Endodermal cell (in vitro differentiated cells): ENCODE measurements around the gene HCFC1. TPM values are rescaled to one million over a fixed set of nuclear protein-coding genes. Genes with fewer than 3 reads are reported as not detected.

Experiments used
- DNase-seq: peaks from one replicate; pipeline ENCODE4 v3.0.0-alpha.2; 2017
- H3K27ac ChIP-seq: 2 replicates; pipeline ENCODE4 v1.5.1; 2013; ENCODE audit warnings: mild to moderate bottlenecking, low read depth, low read length, moderate library complexity
- H3K27me3 ChIP-seq: 2 replicates; pipeline ENCODE4 v1.6.1; 2013; ENCODE audit warnings: mild to moderate bottlenecking, low read length, moderate library complexity; ENCODE audit not compliant: insufficient read depth, control insufficient read depth, poor library complexity, severe bottlenecking
- H3K36me3 ChIP-seq: 2 replicates; pipeline ENCODE4 v1.7.0; 2013; ENCODE audit warnings: mild to moderate bottlenecking, low read length, moderate library complexity; ENCODE audit not compliant: control insufficient read depth, insufficient read depth
- H3K4me1 ChIP-seq: one replicate; pipeline ENCODE4 v1.7.0; 2013; ENCODE audit warnings: low read length; ENCODE audit not compliant: control insufficient read depth, insufficient read depth
- H3K4me3 ChIP-seq: 2 replicates; pipeline ENCODE4 v1.5.1; 2013; ENCODE audit warnings: mild to moderate bottlenecking, low read length, moderate library complexity
- H3K9ac ChIP-seq: 2 replicates; pipeline ENCODE4 v1.6.1; 2013; ENCODE audit warnings: mild to moderate bottlenecking, low read length, moderate library complexity; ENCODE audit not compliant: poor library complexity, severe bottlenecking; ENCODE audit errors: extremely low read depth
- H3K9me3 ChIP-seq: 2 replicates; pipeline ENCODE4 v1.6.1; 2013; ENCODE audit warnings: mild to moderate bottlenecking, low read length, moderate library complexity; ENCODE audit not compliant: control insufficient read depth
- H3K27ac Mint-ChIP-seq: 2 replicates; pipeline ENCODE4 v1.8.0; 2020; ENCODE audit warnings: mixed read lengths
- H3K27me3 Mint-ChIP-seq: 2 replicates; pipeline ENCODE4 v1.8.0; 2021; ENCODE audit warnings: mild to moderate bottlenecking, mixed read lengths; ENCODE audit not compliant: insufficient read depth
- H3K36me3 Mint-ChIP-seq: 2 replicates; pipeline ENCODE4 v1.8.0; 2020; ENCODE audit warnings: low read depth, mixed read lengths
- H3K4me1 Mint-ChIP-seq: 2 replicates; pipeline ENCODE4 v1.8.0; 2020; ENCODE audit warnings: mixed read lengths
- H3K4me3 Mint-ChIP-seq: 2 replicates; pipeline ENCODE4 v1.8.0; 2020; ENCODE audit warnings: mild to moderate bottlenecking, moderate library complexity, mixed read lengths
- H3K9me3 Mint-ChIP-seq: 2 replicates; pipeline ENCODE4 v1.8.0; 2020; ENCODE audit warnings: mild to moderate bottlenecking, mixed read lengths
- WGBS, 2 experiments: methylation state at CpG; one replicate each; pipeline versions ENCODE4 v1.1.5 to v1.1.7; 2013; ENCODE audit warnings: missing lambda C conversion rate in 2 of 2, mixed read lengths in 1 of 2; ENCODE audit not compliant: insufficient coverage in 1 of 2, insufficient read length in 1 of 2; 5-methylcytosine and 5-hydroxymethylcytosine counted together
- total RNA-seq, 2 donors: library from RNA; stranded (reverse); fragmentation: NEBNext Ultra II Directional in 1 of 2; extraction: Animal tissue kit (Norgen Biotek cat#: 25700) in 1 of 2; gene quantifications; 2 replicates in 1 of 2; 3 replicates in 1 of 2; pipeline ENCODE4 v1.2.1, GENCODE V29; 2021
- TF ChIP-seq, protein P1 (sequence below): fragments of 200-600 bp; sonication (generic); conservative IDR thresholded peaks from 2 replicates; pipeline ENCODE4 v1.5.0; 2021; ENCODE audit warnings: antibody characterized with exemption, mild to moderate bottlenecking

Gene HCFC1
- total RNA-seq, 2 donors from 2014 or later = 93.4 to 112 TPM

- Histone ChIP-seq H3K4me1 (no peaks in the 10 kb centered on the region), H3K27ac (no peak overlapping the region), H3K9ac (no peak overlapping the region), H3K36me3 (no peaks in the 10 kb centered on the region), H3K4me3 (no peak overlapping the region), H3K9me3 (no peaks in the 10 kb centered on the region), H3K27me3 (no peaks in the 10 kb centered on the region)
- no peak for DNase-seq
- Mint-ChIP-seq H3K27me3 (no peaks in the 10 kb centered on the region), H3K4me3 (no peak overlapping the region), H3K4me1 (peaks cover 3% of the 10 kb centered on the region), H3K9me3 (peaks cover 64% of the 10 kb centered on the region), H3K27ac (no peak overlapping the region), H3K36me3 (peaks cover 27% of the 10 kb centered on the region)
- TF ChIP-seq, protein P1, sequence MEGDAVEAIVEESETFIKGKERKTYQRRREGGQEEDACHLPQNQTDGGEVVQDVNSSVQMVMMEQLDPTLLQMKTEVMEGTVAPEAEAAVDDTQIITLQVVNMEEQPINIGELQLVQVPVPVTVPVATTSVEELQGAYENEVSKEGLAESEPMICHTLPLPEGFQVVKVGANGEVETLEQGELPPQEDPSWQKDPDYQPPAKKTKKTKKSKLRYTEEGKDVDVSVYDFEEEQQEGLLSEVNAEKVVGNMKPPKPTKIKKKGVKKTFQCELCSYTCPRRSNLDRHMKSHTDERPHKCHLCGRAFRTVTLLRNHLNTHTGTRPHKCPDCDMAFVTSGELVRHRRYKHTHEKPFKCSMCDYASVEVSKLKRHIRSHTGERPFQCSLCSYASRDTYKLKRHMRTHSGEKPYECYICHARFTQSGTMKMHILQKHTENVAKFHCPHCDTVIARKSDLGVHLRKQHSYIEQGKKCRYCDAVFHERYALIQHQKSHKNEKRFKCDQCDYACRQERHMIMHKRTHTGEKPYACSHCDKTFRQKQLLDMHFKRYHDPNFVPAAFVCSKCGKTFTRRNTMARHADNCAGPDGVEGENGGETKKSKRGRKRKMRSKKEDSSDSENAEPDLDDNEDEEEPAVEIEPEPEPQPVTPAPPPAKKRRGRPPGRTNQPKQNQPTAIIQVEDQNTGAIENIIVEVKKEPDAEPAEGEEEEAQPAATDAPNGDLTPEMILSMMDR = no peak
- WGBS, 2 experiments = 90 to 100% methylated on average over 2 to 24 of the region's 24 CpGs
These were observed 43.1 kb upstream of the HCFC1 start for GRCh38 chrX:154014429-154015380.

DNA sequence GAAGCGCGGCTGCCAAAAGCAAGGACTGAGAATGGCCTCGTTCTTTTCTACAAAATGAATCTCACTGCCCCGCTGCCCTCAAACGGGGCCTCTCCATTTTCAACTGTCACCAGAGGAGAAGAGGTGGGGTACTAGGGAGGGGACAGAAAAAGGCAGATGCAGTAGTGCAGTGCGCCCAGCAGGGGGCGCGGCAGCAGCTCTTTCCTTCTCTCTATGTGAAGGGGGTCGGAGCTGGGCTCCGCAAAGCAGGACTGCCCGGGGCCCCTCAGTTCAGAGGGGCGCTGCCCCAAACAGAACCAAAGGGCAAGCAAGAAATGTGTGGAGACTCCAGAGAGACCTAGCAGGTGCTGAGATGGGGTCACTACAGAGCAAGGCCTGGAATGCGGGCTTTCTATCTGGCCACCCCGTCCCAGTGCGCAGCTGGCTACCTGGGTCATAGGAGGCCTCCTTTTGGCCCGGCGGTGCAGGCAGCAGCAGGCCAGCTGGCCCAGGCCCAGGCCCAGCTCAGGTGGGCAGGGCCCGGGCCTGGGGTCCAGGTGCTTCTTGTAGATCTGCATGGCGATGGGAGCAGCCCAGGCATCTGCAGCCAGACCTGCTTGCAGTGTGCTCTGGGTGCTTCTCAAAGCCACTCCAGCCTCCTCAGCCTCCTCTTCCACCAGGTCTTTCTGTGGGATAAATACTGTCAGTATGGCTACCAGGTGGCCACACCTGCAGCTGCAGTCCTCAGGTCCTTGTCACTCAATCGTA lies 42.2 kb upstream of the HCFC1 start:
- H3K4me1 Mint-ChIP-seq = peaks cover 1% of the 10 kb centered on the region
- Histone ChIP-seq H3K9ac (no peak overlapping the region), H3K27ac (no peak overlapping the region), H3K9me3 (no peaks in the 10 kb centered on the region), H3K36me3 (no peaks in the 10 kb centered on the region), H3K4me1 (no peaks in the 10 kb centered on the region), H3K4me3 (no peak overlapping the region), H3K27me3 (no peaks in the 10 kb centered on the region)
- TF ChIP-seq, protein P1 = peak; percentile 86
- H3K4me3 Mint-ChIP-seq = no peak overlapping the region
- H3K27ac Mint-ChIP-seq = no peak overlapping the region
- WGBS, 2 experiments = 64 to 81% methylated on average over 6 to 20 of the region's 20 CpGs
- peaks cover 67% of the 10 kb centered on the region for H3K9me3 Mint-ChIP-seq
- H3K36me3 Mint-ChIP-seq = peaks cover 27% of the 10 kb centered on the region
- DNase-seq = peak; percentile 76
- no peaks in the 10 kb centered on the region for H3K27me3 Mint-ChIP-seq

- no peaks in the 10 kb centered on the region for H3K4me1 ChIP-seq
- H3K27ac Mint-ChIP-seq = no peak overlapping the region
- no peak overlapping the region for H3K4me3 Mint-ChIP-seq
- no peaks in the 10 kb centered on the region for H3K9me3 ChIP-seq
- H3K4me3 ChIP-seq = no peak overlapping the region
- WGBS, 2 experiments = 86 to 93% methylated on average over 3 to 16 of the region's 17 CpGs
- no peaks in the 10 kb centered on the region for H3K36me3 ChIP-seq
- TF ChIP-seq, protein P1 = no peak
- peaks cover 69% of the 10 kb centered on the region for H3K9me3 Mint-ChIP-seq
- no peaks in the 10 kb centered on the region for H3K4me1 Mint-ChIP-seq
- no peak for DNase-seq
- no peak overlapping the region for H3K27ac ChIP-seq
- peaks cover 27% of the 10 kb centered on the region for H3K36me3 Mint-ChIP-seq
- no peak overlapping the region for H3K9ac ChIP-seq
- H3K27me3 Mint-ChIP-seq = no peaks in the 10 kb centered on the region
- H3K27me3 ChIP-seq = no peaks in the 10 kb centered on the region
These were observed 41.4 kb upstream of the HCFC1 start for GRCh38 chrX:154013001-154013421.
